ENCODE results near the gene QPCTL. TPM values are rescaled to one million over a fixed set of nuclear protein-coding genes. Genes with fewer than 3 reads are reported as not detected.

The QPCTL gene
- total and polyA plus RNA-seq, 9 of the 15 experiments (the other 6 are each of a cell fraction or from before 2014, with no cell fraction given): 0.99 to 31.3 (median 12.7) TPM

- 96% methylated on average over 34 of the region's 76 CpGs for WGBS (ENCODE audit: insufficient coverage, low coverage, missing lambda C conversion rate)
- no peak for ATAC-seq
- Histone ChIP-seq H2AFZ (ENCODE audit: low read depth, low read length) (no peak overlapping the region), H3K4me3 (no peak overlapping the region), H3K4me1 (replicated peaks in 1 of 2; ENCODE audit: control insufficient read depth in 2 of 2, insufficient read depth in 2 of 2, low read length in 2 of 2) (peaks cover 10 to 22% of the 10 kb centered on the region in 2 experiments; a peak in 4 of 5 replicates), H3K36me3 (ENCODE audit: control insufficient read depth, insufficient read depth, low read length) (peaks cover 41% of the 10 kb centered on the region; the same call in 2 of the 3 replicates), H3K27me3 (ENCODE audit: control insufficient read depth in 2 of 2, insufficient read depth in 2 of 2, low read length in 2 of 2) (no peaks in the 10 kb centered on the region), H3K4me2 (ENCODE audit: insufficient read depth, low read length) (no peak overlapping the region), H3K9me1 (ENCODE audit: control insufficient read depth, insufficient read depth, low read length) (no peaks in the 10 kb centered on the region), H3K9ac (ENCODE audit: insufficient read depth in 1 of 2, low read depth in 2 of 2, low read length in 2 of 2) (0 out of 4 replicates have a peak overlapping the region, but pooled peaks of 1 of the 2 experiments have one; percentile 64), H3K9me3 (replicated peaks; ENCODE audit: control insufficient read depth, insufficient read depth, low read depth, low read length) (no peaks in the 10 kb centered on the region), H3K79me2 (ENCODE audit: control insufficient read depth, insufficient read depth, low read length) (peaks cover 43% of the 10 kb centered on the region), H3K27ac (ENCODE audit: extremely low read depth, low read depth, low read length) (no peak overlapping the region), H4K20me1 (replicated peaks; ENCODE audit: control insufficient read depth, insufficient read depth, low read length) (no peaks in the 10 kb centered on the region)
- POLR2A ChIA-PET: interaction anchor here (0.6 to 5.9 kb wide), 5 partner anchors 7 to 51 kb away, joined by 3 to 46 read pairs (median 4); partner anchors contain the start of genes QPCTL and SNRPD2
- intact Hi-C loops (cut with micrococcal nuclease) (no loop called here), in situ Hi-C loops (cut with MboI) (no loop called here)
- DNase-seq (ENCODE audit: extremely low read depth in 1 of 4, low spot score in 3 of 4): no peak
- no TSS peak for BruUV-seq (replicated peaks)
- FAIRE-seq: no peak
- CTCF ChIA-PET (ENCODE audit: low intra/inter-chr PET ratio): no interaction called here
- TF ChIP-seq HDAC8 (tag; IDR thresholded peaks at IDR 0.05) (no peak), AFF4 (CRISPR knock-in tag; IDR thresholded peaks at IDR 0.05) (no peak), ZBTB33 (CRISPR knock-in tag; IDR thresholded peaks at IDR 0.05) (peak; percentile 83; the same call in 1 of the 2 replicates), BDP1 (IDR thresholded peaks at IDR 0.05; ENCODE audit: insufficient read depth, insufficient read length) (no peak), HNRNPL (IDR thresholded peaks at IDR 0.05; ENCODE audit: low read depth, low read length) (peak; percentile 44; the same call in 1 of the 2 replicates), ZNF316 (IDR thresholded peaks at IDR 0.05) (no peak), ETV6 (IDR thresholded peaks at IDR 0.05; ENCODE audit: borderline replicate concordance in 1 of 2, low read depth in 2 of 2, low read length in 1 of 2) (no peak), ETV6 (CRISPR knock-in tag; IDR thresholded peaks at IDR 0.05; ENCODE audit: borderline replicate concordance) (no peak), KDM2B (CRISPR knock-in tag; IDR thresholded peaks at IDR 0.05) (no peak), RBM22 (IDR thresholded peaks at IDR 0.05; ENCODE audit: low read depth, low read length, poor library complexity, severe bottlenecking) (peak; percentile 56), POLR2G (IDR thresholded peaks at IDR 0.05; ENCODE audit: low read depth, low read length) (peak; percentile 68), STAT6 (CRISPR knock-in tag; IDR thresholded peaks at IDR 0.05) (no peak)
Observed at GRCh38 chr19:45711851-45712698, 19.6 kb downstream of the QPCTL start.

All from K562 (cell line).